H1 (cell line): ENCODE measurements around the gene CPA3. TPM values are rescaled to one million over a fixed set of nuclear protein-coding genes. Genes with fewer than 3 reads are reported as not detected.

ENCODE experiments used
- CTCF ChIA-PET: fragments of 300-600 bp; sonication (Branson Sonifier 250); formaldehyde crosslinking; loops from one replicate; lab custom pipeline; 2021; ENCODE audit not compliant: partially characterized antibody; lab: Charles Lee
- POLR2A ChIA-PET: fragments of 300-600 bp; sonication (Branson Sonifier 250); formaldehyde crosslinking; loops from one replicate; lab custom pipeline; 2021; ENCODE audit warnings: inconsistent platforms; ENCODE audit not compliant: partially characterized antibody; lab: Charles Lee
- DNase-seq, 2 experiments: peaks; one replicate each; pipeline versions ENCODE4 v3.0.0 to v3.0.0-alpha.2; 2010 to 2022; ENCODE audit warnings: low spot score in 2 of 2, low read depth in 1 of 2, mixed read lengths in 1 of 2
- FAIRE-seq: peaks from 2 replicates; lab custom pipeline; 2011; peaks lifted over from hg19 to GRCh38; lab: Jason Lieb, UNC
- H2AFZ ChIP-seq: 2 replicates; pipeline ENCODE4 v1.8.1; 2012; ENCODE audit warnings: low read length, inconsistent platforms
- H2AK5ac ChIP-seq: 2 replicates; pipeline ENCODE4 v1.6.1; 2013; ENCODE audit warnings: low read depth, low read length
- H2BK120ac ChIP-seq: replicated peaks from 2 replicates; pipeline ENCODE3; 2013; ENCODE audit warnings: low read depth, low read length, inconsistent platforms
- H2BK12ac ChIP-seq: 2 replicates; pipeline ENCODE4 v1.6.1; 2013; ENCODE audit warnings: low read depth, low read length
- H2BK15ac ChIP-seq: 2 replicates; pipeline ENCODE4 v1.6.1; 2013; ENCODE audit warnings: low read length
- H2BK20ac ChIP-seq: 2 replicates; pipeline ENCODE4 v1.6.1; 2013; ENCODE audit warnings: low read length
- H2BK5ac ChIP-seq: 2 replicates; pipeline ENCODE4 v1.6.1; 2013; ENCODE audit warnings: low read depth, low read length
- H3K14ac ChIP-seq: 2 replicates; pipeline ENCODE4 v1.6.1; 2013; ENCODE audit warnings: inconsistent platforms; ENCODE audit not compliant: insufficient read length
- H3K18ac ChIP-seq: 2 replicates; pipeline ENCODE4 v1.6.1; 2013; ENCODE audit warnings: low read length; ENCODE audit errors: extremely low read depth
- H3K23ac ChIP-seq: 2 replicates; pipeline ENCODE4 v1.6.1; 2013; ENCODE audit warnings: inconsistent platforms; ENCODE audit not compliant: insufficient read length
- H3K23me2 ChIP-seq: 2 replicates; pipeline ENCODE4 v1.6.1; 2013; ENCODE audit warnings: low read depth, low read length
- H3K27ac ChIP-seq: 2 replicates; pipeline ENCODE4 v1.6.1; 2011; ENCODE audit warnings: low read depth, low read length, inconsistent platforms
- H3K27me3 ChIP-seq, 4 experiments: replicated peaks in 1 of 4; 1 replicate in 1 of 4; 2 replicates in 3 of 4; pipeline versions ENCODE4 v1.6.1 to v1.8.1; 2011 to 2013; ENCODE audit warnings: low read length in 3 of 4, mild to moderate bottlenecking in 3 of 4, inconsistent platforms in 2 of 4, mixed read lengths in 2 of 4, moderate library complexity in 1 of 4; ENCODE audit not compliant: control insufficient read depth in 3 of 4, insufficient read depth in 3 of 4; ENCODE audit errors: extremely low read depth in 1 of 4
- H3K36me3 ChIP-seq, 4 experiments: 2 replicates each; pipeline versions ENCODE4 v1.6.1 to v1.8.1; 2011 to 2013; ENCODE audit warnings: mild to moderate bottlenecking in 4 of 4, low read length in 3 of 4, moderate library complexity in 2 of 4, control low read depth in 1 of 4, inconsistent platforms in 1 of 4; ENCODE audit not compliant: insufficient read depth in 4 of 4, control insufficient read depth in 2 of 4
- H3K4ac ChIP-seq: replicated peaks from 2 replicates; pipeline ENCODE3; 2013; ENCODE audit warnings: low read length, low read depth, mixed read lengths, inconsistent platforms; ENCODE audit not compliant: insufficient read length
- H3K4me1 ChIP-seq, 4 experiments: replicated peaks in 1 of 4; 1 replicate in 1 of 4; 2 replicates in 3 of 4; pipeline versions ENCODE4 v1.6.1 to v1.8.1; 2011 to 2013; ENCODE audit warnings: low read length in 3 of 4, inconsistent platforms in 2 of 4, mixed read lengths in 1 of 4; ENCODE audit not compliant: insufficient read depth in 4 of 4, control insufficient read depth in 3 of 4
- H3K4me2 ChIP-seq, 2 experiments: 2 replicates each; pipeline versions ENCODE4 v1.6.1 to v1.8.1; 2011 to 2013; ENCODE audit warnings: low read depth in 2 of 2, low read length in 2 of 2, control low read depth in 1 of 2, inconsistent platforms in 1 of 2, mild to moderate bottlenecking in 1 of 2; ENCODE audit not compliant: insufficient read depth in 1 of 2
- H3K4me3 ChIP-seq, 4 experiments: fragments of 200-600, 300-600 bp in 1 of 4; sonication (generic), shearing (Covaris generic), sonication (Bioruptor Twin) in 1 of 4; 2 replicates each; pipeline versions ENCODE4 v1.5.1 to v1.8.1; 2011 to 2016; ENCODE audit warnings: low read length in 4 of 4, low read depth in 3 of 4, control low read depth in 2 of 4, inconsistent platforms in 2 of 4, mild to moderate bottlenecking in 2 of 4, mixed read lengths in 1 of 4, moderate library complexity in 1 of 4; ENCODE audit not compliant: insufficient read depth in 2 of 4; ENCODE audit errors: extremely low read depth in 1 of 4
- H3K56ac ChIP-seq: replicated peaks from 2 replicates; pipeline ENCODE3; 2013; ENCODE audit warnings: low read depth, mild to moderate bottlenecking, mixed read lengths, low read length, inconsistent platforms; ENCODE audit not compliant: insufficient read length
- H3K79me1 ChIP-seq: 2 replicates; pipeline ENCODE4 v1.6.1; 2013; ENCODE audit warnings: low read depth, low read length, control low read depth
- H3K79me2 ChIP-seq, 2 experiments: 2 replicates each; pipeline versions ENCODE4 v1.6.1 to v1.8.1; 2012 to 2013; ENCODE audit warnings: low read length in 2 of 2, mild to moderate bottlenecking in 2 of 2, inconsistent platforms in 1 of 2; ENCODE audit not compliant: insufficient read depth in 2 of 2, control insufficient read depth in 1 of 2
- H3K9ac ChIP-seq, 4 experiments: replicated peaks in 1 of 4; 1 replicate in 1 of 4; 2 replicates in 3 of 4; pipeline versions ENCODE4 v1.6.1 to v1.8.1; 2011 to 2013; ENCODE audit warnings: low read depth in 3 of 4, low read length in 3 of 4, control low read depth in 2 of 4, mild to moderate bottlenecking in 2 of 4, moderate library complexity in 2 of 4, inconsistent platforms in 1 of 4; ENCODE audit errors: extremely low read depth in 1 of 4
- H3K9me3 ChIP-seq, 2 experiments: 2 replicates each; pipeline versions ENCODE4 v1.6.1 to v1.8.1; 2012 to 2013; ENCODE audit warnings: mild to moderate bottlenecking in 2 of 2, moderate library complexity in 2 of 2, control low read depth in 1 of 2, inconsistent platforms in 1 of 2, low read depth in 1 of 2, low read length in 1 of 2, mixed read lengths in 1 of 2; ENCODE audit not compliant: insufficient read depth in 2 of 2
- H4K20me1 ChIP-seq, 2 experiments: replicated peaks in 1 of 2; 2 replicates each; pipeline versions ENCODE3 to v1.8.1; 2011 to 2013; ENCODE audit warnings: inconsistent platforms in 2 of 2, low read length in 2 of 2, mild to moderate bottlenecking in 1 of 2; ENCODE audit not compliant: insufficient read depth in 2 of 2, control insufficient read depth in 1 of 2
- H4K5ac ChIP-seq: 2 replicates; pipeline ENCODE4 v1.6.1; 2013; ENCODE audit warnings: low read length, low read depth, mixed read lengths, inconsistent platforms; ENCODE audit not compliant: insufficient read length
- H4K8ac ChIP-seq: 2 replicates; pipeline ENCODE4 v1.8.0; 2013; ENCODE audit warnings: mild to moderate bottlenecking, moderate library complexity, low read length, inconsistent platforms; ENCODE audit not compliant: insufficient read depth; ENCODE audit errors: extremely low read depth
- H4K91ac ChIP-seq: replicated peaks from 2 replicates; pipeline ENCODE3; 2013; ENCODE audit warnings: low read length, mixed read lengths, inconsistent platforms; ENCODE audit not compliant: insufficient read length
- ATF3 ChIP-seq: IDR thresholded peaks from 2 replicates; pipeline ENCODE4 v1.6.1; 2011; ENCODE audit warnings: low read depth, mild to moderate bottlenecking, low read length; ENCODE audit not compliant: insufficient read depth
- EZH2 ChIP-seq: fragments of 200-600 bp; sonication (generic); IDR thresholded peaks from 2 replicates; pipeline ENCODE4 v1.7.1; 2012; ENCODE audit warnings: low read depth, mild to moderate bottlenecking, moderate library complexity, low read length, inconsistent platforms; ENCODE audit not compliant: severe bottlenecking
- GABPA ChIP-seq: IDR thresholded peaks from 2 replicates; pipeline ENCODE4 v1.6.1; 2011; ENCODE audit warnings: mild to moderate bottlenecking, low read length, moderate library complexity, borderline replicate concordance; ENCODE audit not compliant: insufficient read depth
- HDAC2 ChIP-seq, 2 experiments: fragments of 300-600 bp in 1 of 2; sonication (generic) in 1 of 2; IDR thresholded peaks; 2 replicates each; pipeline ENCODE4 v1.6.1; 2011 to 2012; ENCODE audit warnings: low read depth in 2 of 2, low read length in 2 of 2, mild to moderate bottlenecking in 2 of 2, moderate library complexity in 2 of 2, borderline replicate concordance in 1 of 2, inconsistent platforms in 1 of 2
- KDM1A ChIP-seq: fragments of 200-600, 300-600 bp; sonication (generic); IDR thresholded peaks from 2 replicates; pipeline ENCODE4 v1.7.1; 2016; ENCODE audit warnings: mild to moderate bottlenecking, low read length, borderline replicate concordance
- RXRA ChIP-seq: IDR thresholded peaks from 2 replicates; pipeline ENCODE4 v1.6.1; 2011; ENCODE audit warnings: low read depth, mild to moderate bottlenecking, low read length, moderate library complexity; ENCODE audit not compliant: insufficient read depth
- USF2 ChIP-seq: IDR thresholded peaks from 2 replicates; pipeline ENCODE4 v1.6.1; 2011; ENCODE audit warnings: low read length, improper control_type of control experiment
- WGBS, 2 experiments: shearing (Covaris generic) in 1 of 2; methylation state at CpG; one replicate each; pipeline versions ENCODE4 v1.1.6 to v1.1.7; 2013 to 2015; ENCODE audit warnings: low lambda C conversion rate in 2 of 2, mixed read lengths in 2 of 2, inconsistent platforms in 1 of 2, low coverage in 1 of 2, missing lambda C conversion rate in 1 of 2; ENCODE audit not compliant: insufficient replicate concordance in 2 of 2, insufficient coverage in 1 of 2, insufficient read length in 1 of 2; ENCODE audit errors: extremely low coverage in 1 of 2, missing lambda C conversion rate in 1 of 2; 5-methylcytosine and 5-hydroxymethylcytosine counted together
- polyA plus RNA-seq, 7 experiments: library from polyadenylated mRNA; depleted of rRNA in 3 of 7; stranded (reverse) in 5 of 7; unstranded in 2 of 7; fragments of >200 nt in 5 of 7; fragments of 200-250 nt in 2 of 7; gene quantifications; 1 replicate in 5 of 7; 2 replicates in 1 of 7; 4 replicates in 1 of 7; pipeline versions ENCODE4 v1.2.1 to v1.2.3, GENCODE V29; 2011 to 2013; ENCODE audit warnings: missing spikeins in 2 of 7, mixed read lengths in 2 of 7
- total RNA-seq: library from RNA; stranded (reverse); fragmentation: NEBNext Ultra II Directional; extraction: Animal tissue kit (Norgen Biotek cat#: 25700); gene quantifications from 2 replicates; pipeline ENCODE4 v1.2.1, GENCODE V29; 2021

The CPA3 gene
- total and polyA plus RNA-seq, 2 of the 8 experiments (the other 6 are each of a cell fraction or from before 2014, with no cell fraction given) = not detected

GRCh38 chr3:148932972-148933371, 67.9 kb downstream of the CPA3 start:
- FAIRE-seq (no peak), DNase-seq (no peak)
- Histone ChIP-seq H2AK5ac (no peak overlapping the region), H3K9me3 (no peaks in the 10 kb centered on the region), H3K79me2 (no peaks in the 10 kb centered on the region), H3K23me2 (no peaks in the 10 kb centered on the region), H2BK5ac (no peak overlapping the region), H3K23ac (no peak overlapping the region), H3K4me2 (no peak overlapping the region), H4K20me1 (no peaks in the 10 kb centered on the region), H4K5ac (no peak overlapping the region), H2BK15ac (no peak overlapping the region), H2AFZ (no peak overlapping the region), H3K4me1 (no peaks in the 10 kb centered on the region), H3K4ac (no peak overlapping the region), H3K36me3 (no peaks in the 10 kb centered on the region), H3K14ac (no peak overlapping the region), H3K4me3 (no peak overlapping the region), H2BK12ac (no peak overlapping the region), H3K9ac (no peak overlapping the region), H3K27me3 (no peaks in the 10 kb centered on the region), H3K79me1 (no peaks in the 10 kb centered on the region), H2BK120ac (no peak overlapping the region), H4K91ac (no peak overlapping the region), H3K18ac (no peak overlapping the region), H4K8ac (no peak overlapping the region), H3K27ac (no peak overlapping the region), H2BK20ac (no peak overlapping the region), H3K56ac (no peak overlapping the region)
- POLR2A ChIA-PET = no interaction called here
- CTCF ChIA-PET = interaction anchor here (0.8 to 3.4 kb wide), 7 partner anchors 13 to 205 kb away, joined by 3 to 11 read pairs (median 3); no protein-coding TSS in a partner anchor
- TF ChIP-seq ATF3 (no peak), RXRA (no peak), EZH2 (no peak), HDAC2 (IDR thresholded peaks at IDR 0.05; ENCODE audit: borderline replicate concordance in 1 of 2, low read depth in 2 of 2, low read length in 2 of 2) (no peak), KDM1A (no peak), GABPA (no peak), USF2 (no peak)
- 94% methylated on average over 3 of the region's 3 CpGs; no CpG with 5 or more reads in 1 of the 2 experiments for WGBS, 2 experiments
